Coronary artery (tissue), 2 donors: ENCODE results near the gene RHAG.
"Not testable (repeated sequence)": the region's sequence is repeated elsewhere in the genome, so short reads cannot be mapped to it uniquely, and the experiment has no call there.

ENCODE experiments used
- DNase-seq: peaks from one replicate; pipeline ENCODE4 v3.0.0-alpha.2; 2017; ENCODE audit warnings: low spot score
- H3K27ac ChIP-seq, 2 donors: fragments of 200-600 bp; sonication (generic); one replicate each; pipeline ENCODE4 v1.5.1; 2016 to 2019
- H3K4me3 ChIP-seq: fragments of 200-600 bp; sonication (generic); 2 replicates; pipeline ENCODE4 v1.5.1; 2016; ENCODE audit warnings: mild to moderate bottlenecking, moderate library complexity
- CTCF ChIP-seq: fragments of 200-600 bp; sonication (generic); IDR thresholded peaks from one replicate; pipeline ENCODE4 v1.5.1; 2019; ENCODE audit warnings: antibody characterized with exemption

RHAG gene

GRCh38 chr6:49635978-49636712 lies 494 bp downstream of the RHAG start:
- Histone ChIP-seq H3K27ac (no peak overlapping the region), H3K4me3 (no peak overlapping the region)
- no peak for TF ChIP-seq CTCF
- DNase-seq: no peak

- H3K4me3 ChIP-seq: no peak overlapping the region
- no peak for DNase-seq
- TF ChIP-seq CTCF: no peak
- no peak overlapping the region for H3K27ac ChIP-seq
Measured at GRCh38 chr6:49635480-49635879, 1.2 kb downstream of the RHAG start.

- Histone ChIP-seq H3K4me3 (no peak overlapping the region), H3K27ac (no peak overlapping the region)
- DNase-seq: no peak
- TF ChIP-seq CTCF: no peak
Measured at GRCh38 chr6:49634836-49635218, 1.8 kb downstream of the RHAG start.

- TF ChIP-seq CTCF: no peak
- Histone ChIP-seq H3K4me3 (no peak overlapping the region), H3K27ac (no peak overlapping the region)
- DNase-seq: no peak
Measured at GRCh38 chr6:49634092-49634835, 2.4 kb downstream of the RHAG start.

- Histone ChIP-seq H3K4me3 (no peak overlapping the region), H3K27ac (no peak overlapping the region)
- no peak for DNase-seq
- TF ChIP-seq CTCF: no peak
Measured at GRCh38 chr6:49633541-49633940, 3.1 kb downstream of the RHAG start.

GRCh38 chr6:49632727-49633126 lies 3.9 kb downstream of the RHAG start:
- Histone ChIP-seq H3K4me3 (no peak overlapping the region), H3K27ac (no peak overlapping the region)
- TF ChIP-seq CTCF: no peak
- DNase-seq: no peak

- not testable (repeated sequence) for H3K27ac ChIP-seq, DNase-seq, H3K4me3 ChIP-seq
Measured at GRCh38 chr6:49629485-49630088, 7.1 kb downstream of the RHAG start.
